Measurements from ENCODE around the gene NALCN.

NALCN gene

DNA sequence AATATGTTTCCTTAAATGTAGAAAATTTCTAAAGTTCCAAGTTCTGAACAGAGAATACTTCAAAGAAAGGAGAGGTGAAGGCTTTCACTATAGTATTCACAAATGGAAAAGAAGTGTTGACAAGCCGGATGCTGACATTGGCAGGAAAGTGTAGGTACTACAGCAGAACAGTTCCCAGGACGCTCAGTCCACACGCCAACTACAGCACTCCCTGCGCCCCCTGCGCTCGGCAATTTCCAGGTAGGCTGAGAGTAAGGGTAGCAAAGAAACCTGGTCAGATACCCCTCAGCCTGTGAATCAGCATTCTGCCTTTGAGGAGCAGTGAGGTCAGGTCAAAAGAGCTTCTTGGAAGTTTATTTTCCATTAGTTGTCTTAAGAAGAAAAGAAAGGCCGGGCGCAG is 115.3 kb downstream of the NALCN start:
- intact Hi-C loops (cut with DNase I): no loop called here
- DNase-seq: no peak

DNA sequence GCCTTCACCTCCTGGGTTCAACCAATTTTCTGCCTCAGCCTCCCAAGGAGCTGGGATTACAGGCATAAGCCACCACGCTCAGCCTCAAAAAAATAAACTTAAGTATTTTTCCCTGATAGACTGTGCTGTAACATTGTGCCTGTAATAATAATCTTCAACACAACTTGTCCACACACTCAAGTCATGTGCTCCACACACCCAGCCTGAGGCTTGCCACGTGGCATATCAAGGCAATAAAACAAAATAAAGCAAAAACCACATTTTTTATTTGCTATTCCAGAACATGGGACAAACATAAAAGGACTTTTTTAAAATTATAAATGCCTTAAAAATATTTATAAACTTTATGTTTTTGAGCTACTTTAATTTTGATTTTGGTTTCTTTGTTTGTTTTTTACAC is 115.8 kb downstream of the NALCN start:
- DNase-seq: no peak
- intact Hi-C loops (cut with DNase I): no loop called here

DNA sequence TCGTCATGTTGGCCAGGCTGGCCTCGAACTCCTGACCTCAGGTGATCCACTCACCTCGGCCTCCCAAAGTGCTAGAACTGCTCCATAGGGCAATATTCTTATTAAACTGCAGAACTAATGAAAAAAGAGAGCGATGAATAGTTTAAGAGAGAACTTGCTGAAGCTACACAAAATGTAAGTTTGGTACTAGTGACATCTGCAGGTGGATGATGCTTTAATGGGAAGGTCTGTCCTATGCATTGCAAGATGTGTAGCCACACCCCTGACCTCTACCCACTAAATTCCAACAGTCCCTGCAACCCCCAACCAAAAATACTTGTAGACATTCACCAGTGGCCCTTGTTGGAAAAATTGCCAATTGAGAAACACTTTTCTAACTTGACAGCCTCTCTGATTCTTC is 117.8 kb downstream of the NALCN start:
- intact Hi-C loops (cut with DNase I): no loop called here
- DNase-seq: no peak

DNA sequence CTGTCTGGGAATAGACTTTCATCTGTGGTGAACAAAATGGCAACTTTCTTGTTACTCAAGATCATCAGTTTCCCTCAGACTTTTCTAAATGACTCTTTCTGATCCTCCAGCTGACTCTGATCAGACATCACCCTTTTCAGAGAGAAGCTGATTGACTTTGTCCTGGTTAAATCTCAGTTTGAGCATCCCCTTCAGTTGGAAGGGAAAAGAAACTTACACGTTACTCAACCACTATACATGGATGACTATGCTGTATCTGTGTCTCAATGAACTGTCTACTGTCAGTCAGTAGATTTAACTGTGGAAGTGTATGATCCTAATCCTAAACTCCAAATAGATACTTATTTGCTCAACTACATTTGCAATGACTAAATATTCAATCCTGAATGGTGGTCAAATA is 118.5 kb downstream of the NALCN start:
- intact Hi-C loops (cut with DNase I): no loop called here
- no peak for DNase-seq

DNA sequence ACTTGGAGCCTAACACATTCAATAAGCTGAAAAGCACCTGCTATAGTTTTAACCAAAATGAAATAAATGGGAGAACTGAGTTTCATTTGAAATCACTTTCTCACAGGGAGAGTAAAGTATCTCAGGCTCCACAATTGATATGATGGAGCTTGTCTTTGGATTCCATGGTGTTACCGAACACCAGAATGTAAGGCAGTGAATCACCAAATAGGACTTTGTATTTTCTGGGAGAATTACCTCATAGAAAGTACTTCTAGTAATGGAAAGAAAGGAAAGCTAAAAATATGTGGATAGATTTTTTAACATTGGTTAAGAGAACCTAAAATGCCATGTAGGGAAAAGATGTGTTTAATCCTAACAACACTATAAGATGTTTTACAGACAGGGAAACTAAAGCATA is 123.6 kb downstream of the NALCN start:
- intact Hi-C loops (cut with DNase I): no loop called here
- no peak for DNase-seq

DNA sequence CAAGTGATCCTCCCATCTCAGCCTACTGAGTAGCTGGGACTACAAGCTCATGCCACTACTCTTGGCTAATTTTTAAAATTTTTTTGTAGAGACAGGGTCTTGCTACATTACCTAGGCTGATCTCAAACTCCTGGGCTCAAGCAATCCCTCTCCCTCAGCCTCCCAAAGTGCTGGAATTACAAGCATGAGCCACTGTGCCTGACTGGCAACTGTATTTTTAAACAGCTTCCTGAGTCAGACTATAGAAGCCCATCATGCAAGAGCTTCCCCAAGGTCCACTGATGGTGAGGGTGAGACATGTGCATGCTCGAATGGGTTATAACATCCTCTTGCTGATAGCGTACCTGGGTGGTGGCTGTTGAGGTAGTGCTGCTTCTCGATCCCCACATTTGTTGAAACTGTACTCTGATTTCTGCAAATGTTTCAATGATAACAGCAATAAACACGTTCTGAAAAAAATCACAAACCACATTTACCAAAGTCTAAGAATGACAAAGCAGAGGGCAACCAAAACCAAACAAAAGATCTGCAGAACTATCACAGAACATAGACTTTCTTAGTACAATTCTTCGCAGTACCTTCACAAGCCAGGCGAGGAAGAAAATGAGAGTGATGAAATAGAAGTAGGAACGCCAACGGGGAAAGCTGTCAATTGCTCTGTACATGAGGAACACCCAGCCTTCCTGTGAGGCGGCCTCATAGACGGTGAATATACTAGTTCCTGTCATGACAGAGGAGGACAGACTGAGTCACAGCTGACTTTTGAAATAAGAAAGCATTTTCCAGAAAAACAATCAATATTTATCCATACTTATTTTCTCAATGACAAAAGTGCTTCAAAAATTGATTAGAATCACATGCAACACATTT is 124.4 kb downstream of the NALCN start:
- intact Hi-C loops (cut with DNase I): no loop called here
- DNase-seq: peak in 34 of 42 donors; percentile 7 to 84 (median 46)

DNA sequence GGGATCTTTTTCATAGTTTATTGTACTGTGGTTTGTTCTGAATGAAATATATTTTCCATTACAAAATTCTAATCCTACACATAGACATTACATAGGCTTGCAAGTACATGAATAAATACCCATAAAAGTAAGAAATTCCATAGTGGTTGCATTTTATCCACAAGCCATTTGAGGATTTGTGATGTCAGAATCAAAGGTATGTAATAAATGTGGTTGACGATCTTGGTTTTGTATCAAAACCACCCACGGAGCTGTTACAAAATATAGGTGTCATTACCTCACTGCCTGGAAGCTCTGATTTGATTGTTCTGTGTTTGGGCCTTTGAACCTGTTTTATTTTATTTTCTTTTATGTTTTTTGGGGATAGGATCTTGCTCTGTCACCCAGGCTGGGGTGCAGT is 125.1 kb downstream of the NALCN start:
- DNase-seq: no peak
- intact Hi-C loops (cut with DNase I): no loop called here

DNA sequence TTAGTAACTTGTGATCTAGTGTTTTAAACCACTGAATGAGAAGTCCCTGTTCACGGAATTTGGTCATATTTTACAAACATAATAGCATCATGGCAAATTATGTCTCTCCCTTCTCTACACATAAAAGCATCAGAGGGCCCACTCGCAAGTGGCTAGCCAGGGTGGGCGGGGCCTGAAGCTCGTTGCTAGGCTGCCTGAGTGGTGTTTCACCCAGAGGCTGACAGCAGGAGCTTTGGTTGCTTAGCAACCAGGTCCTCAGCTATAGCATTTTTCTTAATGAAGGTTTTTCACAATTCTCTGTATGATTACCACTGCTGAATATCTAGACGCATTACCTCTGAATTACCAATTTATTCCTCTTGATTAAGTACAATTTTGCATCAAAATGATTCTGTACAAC is 126.5 kb downstream of the NALCN start:
- peak; percentile 36 to 89 (median 68) for DNase-seq
- intact Hi-C loops (cut with DNase I): no loop called here

DNA sequence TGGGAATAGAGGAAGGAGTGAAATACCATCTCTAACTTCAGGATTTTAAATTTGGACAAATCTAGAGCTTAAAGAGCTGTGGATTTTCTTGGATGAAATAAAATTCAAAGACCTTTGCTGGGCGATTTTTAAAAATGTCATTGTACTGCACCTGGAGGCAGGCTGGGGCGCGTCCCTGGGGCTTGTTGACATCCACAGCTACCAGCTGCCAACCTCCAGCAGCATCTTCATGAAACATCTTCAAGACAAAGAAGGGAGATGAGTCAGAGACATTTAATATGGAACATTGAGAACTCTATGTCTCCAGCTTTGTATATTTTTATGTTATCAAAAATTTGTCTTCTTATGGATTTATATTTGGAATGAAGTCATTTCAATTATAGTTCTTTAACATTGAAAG is 132.5 kb downstream of the NALCN start:
- DNase-seq: peak in 37 of 42 donors; percentile 4 to 80 (median 49)

DNA sequence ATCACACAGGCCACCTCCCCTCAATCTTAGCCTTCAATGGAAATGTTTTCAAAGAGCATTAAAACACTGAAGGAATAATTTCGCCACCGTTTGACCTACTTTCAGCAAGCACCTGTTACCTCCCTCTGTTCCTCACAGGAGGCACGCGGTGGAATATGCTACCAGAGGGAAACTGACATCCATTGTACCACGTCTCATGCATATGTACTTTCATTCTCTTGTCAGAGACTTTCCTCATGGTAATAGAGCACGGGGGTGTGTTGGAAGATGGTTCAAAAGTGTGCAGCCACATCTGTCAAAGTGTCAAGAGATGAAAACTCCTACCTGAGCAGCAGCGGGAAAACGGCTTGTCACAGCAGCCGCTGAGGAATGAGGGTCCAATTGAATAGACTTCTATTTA is 143.4 kb downstream of the NALCN start:
- DNase-seq: peak; percentile 13 to 92 (median 62)
- intact Hi-C loops (cut with DNase I): no loop called here

More for the DNA sequence above, 132.5 kb downstream of the NALCN start:
- intact Hi-C loops (cut with DNase I): no loop called here

DNA sequence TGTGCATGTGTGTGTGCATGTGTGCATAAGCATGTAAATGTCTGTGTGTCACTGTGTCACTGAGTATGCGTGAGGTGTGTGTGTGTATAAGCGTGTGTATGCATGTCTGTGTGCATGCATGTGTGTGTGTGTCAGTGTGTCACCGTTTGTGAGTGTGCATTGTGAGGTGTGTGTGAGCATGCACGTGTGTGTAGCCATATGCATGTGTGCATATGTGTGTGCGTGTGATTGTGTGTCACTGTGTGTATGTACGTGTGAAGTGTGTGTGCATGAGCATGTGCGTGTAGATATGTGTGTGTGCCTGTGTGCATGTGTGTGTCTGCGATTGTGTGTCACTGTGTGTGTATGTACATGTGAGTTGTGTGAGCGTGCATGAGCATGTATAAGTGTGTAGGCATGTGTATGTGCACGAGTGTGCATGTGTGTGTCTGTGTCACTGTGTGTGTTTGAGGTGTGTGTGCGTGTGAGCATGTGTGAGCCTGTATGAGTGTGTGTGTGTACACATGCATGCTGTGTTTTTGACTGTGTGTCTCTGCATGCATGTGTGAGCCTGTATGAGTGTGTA is 144.5 kb downstream of the NALCN start:
- intact Hi-C loops (cut with DNase I): no loop called here
- no peak for DNase-seq

DNA sequence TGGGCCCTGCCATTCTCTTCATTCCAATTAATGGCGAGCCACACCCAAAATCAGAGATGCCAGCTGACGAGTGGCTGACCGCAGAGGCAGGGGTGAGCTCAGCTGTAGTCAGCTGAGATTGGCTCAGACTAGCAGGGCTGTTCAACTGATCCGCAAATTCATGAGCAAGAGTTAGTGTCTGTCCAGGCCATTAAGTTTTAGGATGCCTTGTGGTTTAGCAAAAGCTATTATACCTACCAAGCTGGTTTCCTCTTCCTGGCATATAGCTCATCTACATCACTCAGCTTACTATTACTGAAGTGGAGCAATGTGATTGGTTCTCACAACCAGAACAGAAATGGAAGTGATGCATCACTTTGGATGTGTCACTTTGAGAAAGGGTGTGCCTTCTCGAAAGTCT is 148.7 kb downstream of the NALCN start:
- DNase-seq: no peak
- intact Hi-C loops (cut with DNase I): no loop called here

DNA sequence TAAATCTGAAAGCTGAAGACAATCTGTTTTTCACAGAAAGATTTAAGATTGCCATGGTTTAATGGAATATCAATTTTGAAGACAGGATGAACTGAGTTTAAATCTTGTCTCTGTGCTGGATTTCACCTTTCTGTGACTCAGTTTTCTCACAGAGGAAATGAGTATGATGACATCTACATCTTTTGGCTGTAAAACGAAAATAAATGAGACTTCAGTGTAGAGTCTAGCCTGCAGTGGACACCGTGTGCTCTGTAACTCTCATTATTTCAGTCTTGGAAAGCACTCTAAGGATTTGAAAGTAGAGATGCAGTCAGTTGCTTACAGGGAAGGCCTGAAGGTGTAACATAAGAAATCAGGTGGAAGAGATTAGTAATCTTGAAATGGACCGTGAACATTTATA is 150.4 kb downstream of the NALCN start:
- no peak for DNase-seq
- intact Hi-C loops (cut with DNase I): no loop called here

DNA sequence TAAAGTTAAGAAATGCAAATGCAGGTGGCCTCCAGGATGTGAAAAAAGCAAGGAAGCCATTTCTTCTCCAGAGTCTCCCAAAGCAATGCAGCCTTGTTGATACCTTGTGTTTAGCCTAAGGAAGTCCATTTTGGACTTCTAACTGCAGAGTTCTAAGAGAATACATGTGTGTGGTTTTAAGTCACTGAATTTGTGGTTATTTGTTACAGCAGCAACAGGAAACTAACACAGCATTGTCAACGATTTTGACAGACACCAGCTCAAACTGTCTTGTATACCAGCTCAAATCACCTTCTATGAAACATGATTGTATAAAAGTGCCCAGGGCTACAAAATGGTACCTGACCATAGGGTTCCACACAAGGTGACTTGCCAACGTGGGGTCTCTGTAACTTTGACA is 151.4 kb downstream of the NALCN start:
- no peak for DNase-seq
- intact Hi-C loops (cut with DNase I): no loop called here

DNA sequence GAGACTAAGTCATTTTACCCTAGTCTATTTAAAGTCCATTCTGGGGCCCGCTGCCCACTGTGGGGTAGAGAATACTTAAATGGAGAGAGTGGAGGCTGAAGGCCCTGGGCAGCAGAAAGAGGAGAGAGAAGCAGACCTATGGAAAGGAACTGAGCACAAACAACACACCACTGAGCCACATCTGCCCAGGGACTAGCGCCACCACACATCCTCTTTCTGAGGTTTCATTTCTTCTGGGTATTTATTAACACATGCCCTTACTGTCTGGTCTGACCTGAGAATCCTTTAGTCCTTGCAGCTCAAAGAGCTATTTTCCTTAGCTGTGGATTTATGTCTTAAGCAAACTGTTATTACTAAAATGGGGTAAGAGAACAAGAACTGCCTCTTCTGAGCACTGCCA is 154.0 kb downstream of the NALCN start:
- intact Hi-C loops (cut with DNase I): no loop called here
- no peak for DNase-seq

DNA sequence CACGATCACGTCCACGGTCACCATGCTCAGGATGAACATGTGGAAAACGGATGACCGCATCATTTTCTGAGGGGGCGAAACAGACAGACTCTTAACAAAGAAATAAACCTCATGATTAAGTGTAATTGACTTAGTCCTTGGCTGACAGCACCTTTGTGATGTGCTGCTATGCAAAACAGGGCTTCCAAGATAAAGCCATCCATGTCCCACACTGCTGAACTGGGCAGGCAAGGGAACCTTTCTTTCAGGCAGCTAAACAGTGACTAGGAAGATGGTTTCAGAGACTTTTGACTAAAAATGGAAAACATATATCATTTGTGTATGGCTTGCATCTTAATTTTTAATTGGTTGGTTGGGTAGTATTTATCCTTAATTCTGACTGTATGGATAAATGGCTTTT is 157.8 kb downstream of the NALCN start:
- intact Hi-C loops (cut with DNase I): no loop called here
- no peak for DNase-seq

DNA sequence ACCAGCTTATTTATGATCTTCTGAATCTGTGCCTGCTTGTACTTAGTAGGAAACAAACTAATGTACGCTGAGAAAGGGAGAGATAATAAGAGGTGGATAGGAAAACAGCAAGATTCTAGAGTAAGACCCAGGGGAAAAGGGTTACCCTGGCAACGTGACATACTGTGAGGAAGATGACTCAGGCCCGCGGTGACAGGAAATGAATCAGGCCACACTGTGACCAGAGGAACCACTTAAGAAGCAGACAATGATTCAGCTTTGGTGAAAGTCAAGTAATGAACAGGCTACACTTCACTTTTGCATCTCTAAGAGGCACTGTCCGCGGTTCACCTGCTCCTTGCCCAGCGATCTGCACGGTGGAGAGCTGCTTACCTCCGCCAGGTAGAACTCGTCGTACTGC is 158.2 kb downstream of the NALCN start:
- DNase-seq: no peak
- intact Hi-C loops (cut with DNase I): no loop called here

DNA sequence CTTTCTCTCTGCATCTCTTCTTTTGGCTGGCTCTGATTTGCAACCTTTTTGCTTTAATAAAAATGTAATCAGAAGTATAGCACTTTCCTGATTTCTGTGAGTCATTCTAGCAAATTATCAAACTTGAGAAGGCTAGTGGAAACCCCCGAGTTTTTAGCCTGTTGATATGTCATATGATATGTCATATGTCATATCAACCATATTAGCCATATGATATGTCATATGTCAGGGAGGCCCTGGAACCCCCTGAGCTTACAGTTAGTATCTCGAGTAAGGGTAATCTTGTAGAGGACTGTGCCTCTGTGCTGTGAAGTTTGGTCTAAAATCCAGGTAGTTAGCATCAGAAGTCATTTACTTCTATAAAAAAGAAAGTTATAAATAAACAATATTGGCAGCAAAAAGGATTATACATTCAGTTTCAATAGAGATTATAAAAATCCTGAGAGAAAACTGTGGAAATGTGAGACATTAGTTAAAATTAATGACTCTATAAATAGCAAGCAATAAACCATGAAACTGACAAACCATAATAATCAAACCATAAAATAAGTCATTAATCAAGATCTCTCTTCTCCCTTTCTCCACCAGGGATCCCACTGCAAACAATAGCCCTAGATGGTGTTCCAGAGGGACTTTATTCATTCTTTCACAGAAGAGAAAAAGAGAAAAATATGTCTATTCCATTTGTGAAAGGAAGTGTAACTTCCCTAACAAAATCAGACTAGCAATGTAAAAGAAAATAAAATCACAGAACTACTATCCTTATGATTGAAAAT is 167.4 kb downstream of the NALCN start:
- intact Hi-C loops (cut with DNase I): no loop called here
- no peak for DNase-seq

DNA sequence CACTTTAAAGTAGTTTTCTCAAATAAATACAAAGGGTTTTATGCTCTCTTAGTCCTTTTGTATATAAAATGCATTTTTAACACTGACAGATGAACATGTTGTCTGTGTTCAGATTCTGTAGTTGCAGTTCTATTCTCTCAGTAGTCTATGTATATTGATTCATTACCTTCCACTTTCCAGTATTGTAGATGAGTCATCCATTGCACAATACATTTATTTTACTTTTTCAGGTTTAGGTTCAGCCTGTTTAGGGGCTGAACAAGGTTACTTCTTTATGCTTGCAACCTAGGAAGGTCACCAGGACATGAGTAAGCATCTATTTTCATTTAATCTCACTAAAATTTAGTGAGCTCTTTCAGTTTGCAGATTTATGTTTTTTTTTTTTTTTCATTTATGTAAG is 173.6 kb downstream of the NALCN start:
- intact Hi-C loops (cut with DNase I): no loop called here

DNA sequence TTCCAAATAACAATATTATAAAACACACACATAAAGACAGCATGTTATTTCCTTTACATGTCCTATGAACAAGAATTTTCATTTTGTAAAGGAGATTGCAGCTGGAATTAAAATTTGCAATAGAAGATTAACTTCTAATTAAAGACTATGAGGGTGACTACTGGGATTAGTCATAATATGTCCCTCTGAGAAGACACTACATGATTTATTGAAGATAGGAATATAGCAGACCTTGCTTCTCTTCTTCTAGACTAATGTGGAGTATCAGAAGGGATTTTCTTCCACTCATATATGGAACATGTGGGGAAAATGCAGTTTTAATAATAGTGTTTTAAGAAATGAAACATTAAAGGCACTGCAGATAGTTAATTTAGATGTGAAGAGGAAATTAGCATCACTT is 177.8 kb downstream of the NALCN start:
- DNase-seq: no peak
- intact Hi-C loops (cut with DNase I): no loop called here

More for the DNA sequence above, 173.6 kb downstream of the NALCN start:
- no peak for DNase-seq
